Astrocyte (in vitro differentiated cells and primary cell): ENCODE measurements around the gene RPS14. TPM values are rescaled to one million over a fixed set of nuclear protein-coding genes. Genes with fewer than 3 reads are reported as not detected.

Experiments
- DNase-seq: peaks from one replicate; pipeline ENCODE4 v3.0.0-alpha.2; 2010; ENCODE audit warnings: low read depth
- FAIRE-seq: peaks from 2 replicates; lab custom pipeline; 2011; peaks lifted over from hg19 to GRCh38; lab: Jason Lieb, UNC
- H2AFZ ChIP-seq: 2 replicates; pipeline ENCODE4 v1.6.0; 2012; ENCODE audit warnings: low read depth, low read length, inconsistent platforms
- H3K27ac ChIP-seq: 2 replicates; pipeline ENCODE4 v1.5.1; 2011; ENCODE audit warnings: low read depth, low read length, inconsistent platforms
- H3K27me3 ChIP-seq: 2 replicates; pipeline ENCODE4 v1.6.0; 2011; ENCODE audit warnings: low read length, inconsistent platforms; ENCODE audit not compliant: insufficient read depth
- H3K36me3 ChIP-seq: 2 replicates; pipeline ENCODE4 v1.5.1; 2011; ENCODE audit warnings: low read length, inconsistent platforms; ENCODE audit not compliant: insufficient read depth
- H3K4me1 ChIP-seq: 2 replicates; pipeline ENCODE4 v1.5.1; 2011; ENCODE audit warnings: low read length, inconsistent platforms; ENCODE audit not compliant: insufficient read depth
- H3K4me2 ChIP-seq: 2 replicates; pipeline ENCODE4 v1.6.0; 2012; ENCODE audit warnings: low read length, inconsistent platforms
- H3K4me3 ChIP-seq: 2 replicates; pipeline ENCODE4 v1.5.1; 2011; ENCODE audit warnings: low read depth, mild to moderate bottlenecking, low read length, inconsistent platforms; ENCODE audit not compliant: insufficient read depth
- H3K79me2 ChIP-seq: 2 replicates; pipeline ENCODE4 v1.6.0; 2012; ENCODE audit warnings: mild to moderate bottlenecking, low read length, inconsistent platforms; ENCODE audit not compliant: insufficient read depth
- H3K9ac ChIP-seq: 2 replicates; pipeline ENCODE4 v1.6.0; 2012; ENCODE audit warnings: mild to moderate bottlenecking, low read length, inconsistent platforms
- H3K9me3 ChIP-seq: 2 replicates; pipeline ENCODE4 v1.5.1; 2012; ENCODE audit warnings: low read depth, mild to moderate bottlenecking, low read length, inconsistent platforms; ENCODE audit not compliant: insufficient read depth
- H4K20me1 ChIP-seq: 2 replicates; pipeline ENCODE4 v1.6.0; 2012; ENCODE audit warnings: low read length, inconsistent platforms; ENCODE audit not compliant: insufficient read depth
- H3K27ac Mint-ChIP-seq: one replicate; pipeline ENCODE4 v1.8.0; 2021; ENCODE audit warnings: mild to moderate bottlenecking, mixed read lengths; ENCODE audit not compliant: unreplicated experiment
- H3K27me3 Mint-ChIP-seq: one replicate; pipeline ENCODE4 v1.8.0; 2021; ENCODE audit warnings: low read depth, mixed read lengths; ENCODE audit not compliant: unreplicated experiment
- H3K36me3 Mint-ChIP-seq: one replicate; pipeline ENCODE4 v1.8.0; 2021; ENCODE audit warnings: low read depth, mixed read lengths; ENCODE audit not compliant: unreplicated experiment
- H3K4me1 Mint-ChIP-seq: one replicate; pipeline ENCODE4 v1.8.0; 2021; ENCODE audit warnings: low read depth, mixed read lengths; ENCODE audit not compliant: unreplicated experiment
- H3K4me3 Mint-ChIP-seq: one replicate; pipeline ENCODE4 v1.8.0; 2021; ENCODE audit warnings: mild to moderate bottlenecking, moderate library complexity, mixed read lengths; ENCODE audit not compliant: unreplicated experiment
- H3K9me3 Mint-ChIP-seq: one replicate; pipeline ENCODE4 v1.8.0; 2021; ENCODE audit warnings: mild to moderate bottlenecking, mixed read lengths; ENCODE audit not compliant: unreplicated experiment
- EZH2 ChIP-seq: IDR thresholded peaks from 2 replicates; pipeline ENCODE4 v1.6.1; 2012; ENCODE audit warnings: mild to moderate bottlenecking, low read length, inconsistent platforms; ENCODE audit not compliant: insufficient read depth
- total RNA-seq: library from RNA; stranded (reverse); gene quantifications from 2 replicates; pipeline ENCODE4 v1.2.1, GENCODE V29; 2021
- TF ChIP-seq, protein P1 (sequence below): IDR thresholded peaks from 2 replicates; pipeline ENCODE4 v1.5.1; 2011; ENCODE audit warnings: low read depth, mild to moderate bottlenecking, inconsistent platforms, low read length, moderate library complexity; ENCODE audit not compliant: insufficient read depth

RPS14 gene
- total RNA-seq, 1 donor from 2014 or later, result 2,054 TPM

DNA sequence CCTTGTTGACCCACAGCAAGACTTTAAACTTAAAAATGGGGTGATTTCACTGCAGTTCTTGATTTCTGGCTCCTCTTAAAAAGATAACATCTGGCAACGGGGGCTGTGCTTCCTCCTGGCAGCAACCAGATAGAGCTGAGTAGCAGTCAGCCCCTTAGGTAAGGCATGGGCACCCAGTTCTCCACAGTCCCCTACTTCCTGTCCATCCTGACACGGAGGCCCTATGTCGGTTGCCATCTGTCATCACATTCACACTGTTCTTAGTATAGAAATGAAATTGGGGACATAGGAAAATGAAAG lies 48.5 kb downstream of the RPS14 start:
- Mint-ChIP-seq H3K4me3 (no peak overlapping the region), H3K36me3 (peaks cover 44% of the 10 kb centered on the region), H3K4me1 (peaks cover 14% of the 10 kb centered on the region), H3K27ac (no peak overlapping the region), H3K9me3 (peaks cover 2% of the 10 kb centered on the region), H3K27me3 (peaks cover 2% of the 10 kb centered on the region)
- H3K9ac ChIP-seq, result no peak overlapping the region
- H3K27ac ChIP-seq, result no peak overlapping the region
- no peak for TF ChIP-seq EZH2
- TF ChIP-seq, protein P1, sequence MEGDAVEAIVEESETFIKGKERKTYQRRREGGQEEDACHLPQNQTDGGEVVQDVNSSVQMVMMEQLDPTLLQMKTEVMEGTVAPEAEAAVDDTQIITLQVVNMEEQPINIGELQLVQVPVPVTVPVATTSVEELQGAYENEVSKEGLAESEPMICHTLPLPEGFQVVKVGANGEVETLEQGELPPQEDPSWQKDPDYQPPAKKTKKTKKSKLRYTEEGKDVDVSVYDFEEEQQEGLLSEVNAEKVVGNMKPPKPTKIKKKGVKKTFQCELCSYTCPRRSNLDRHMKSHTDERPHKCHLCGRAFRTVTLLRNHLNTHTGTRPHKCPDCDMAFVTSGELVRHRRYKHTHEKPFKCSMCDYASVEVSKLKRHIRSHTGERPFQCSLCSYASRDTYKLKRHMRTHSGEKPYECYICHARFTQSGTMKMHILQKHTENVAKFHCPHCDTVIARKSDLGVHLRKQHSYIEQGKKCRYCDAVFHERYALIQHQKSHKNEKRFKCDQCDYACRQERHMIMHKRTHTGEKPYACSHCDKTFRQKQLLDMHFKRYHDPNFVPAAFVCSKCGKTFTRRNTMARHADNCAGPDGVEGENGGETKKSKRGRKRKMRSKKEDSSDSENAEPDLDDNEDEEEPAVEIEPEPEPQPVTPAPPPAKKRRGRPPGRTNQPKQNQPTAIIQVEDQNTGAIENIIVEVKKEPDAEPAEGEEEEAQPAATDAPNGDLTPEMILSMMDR, result no peak
- DNase-seq (no peak), FAIRE-seq (no peak)
- H3K27me3 ChIP-seq, result no peaks in the 10 kb centered on the region
- H3K4me3 ChIP-seq, result no peak overlapping the region
- no peaks in the 10 kb centered on the region for H3K79me2 ChIP-seq
- H2AFZ ChIP-seq, result no peak overlapping the region
- peaks cover 12% of the 10 kb centered on the region for H3K36me3 ChIP-seq
- H3K9me3 ChIP-seq, result no peaks in the 10 kb centered on the region
- H4K20me1 ChIP-seq, result no peaks in the 10 kb centered on the region
- no peak overlapping the region for H3K4me2 ChIP-seq
- no peaks in the 10 kb centered on the region for H3K4me1 ChIP-seq

DNA sequence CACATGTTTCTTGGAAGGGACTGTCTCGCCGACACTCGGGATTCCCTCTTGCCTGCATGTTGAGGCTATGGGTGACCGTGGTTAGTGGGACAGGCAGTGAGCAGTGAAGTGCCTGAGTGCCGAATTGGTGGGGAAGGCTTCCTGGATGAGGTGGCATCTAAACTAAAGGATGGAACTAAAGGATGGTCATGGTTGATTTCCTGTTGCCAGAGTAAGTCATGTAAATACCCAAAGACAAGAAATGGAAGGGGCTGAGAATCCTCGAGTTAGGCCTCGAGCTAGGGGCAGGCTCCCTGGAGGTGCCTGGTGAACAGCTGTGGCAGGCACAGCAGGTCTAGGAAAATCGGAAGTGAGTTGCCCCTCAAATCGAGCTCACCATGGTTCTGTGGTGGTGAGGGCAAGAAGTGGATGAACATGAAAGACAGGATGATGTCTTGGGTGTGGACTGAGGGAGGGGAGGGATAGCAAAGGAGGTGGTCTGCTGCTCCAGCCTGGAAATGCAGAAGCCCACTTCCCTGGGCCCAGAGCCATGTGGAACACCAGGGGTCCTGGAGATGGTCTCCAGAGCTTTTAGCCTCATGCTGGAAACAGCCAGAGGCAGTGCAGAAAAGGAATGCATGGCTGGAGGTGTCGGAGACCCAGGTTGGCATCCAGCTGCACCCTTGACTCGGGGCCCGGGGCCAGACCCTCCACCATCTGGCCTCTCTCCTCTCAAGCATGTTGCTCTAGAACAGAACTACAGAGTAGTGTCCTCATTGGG lies 49.0 kb downstream of the RPS14 start:
- Mint-ChIP-seq H3K36me3 (peaks cover 49% of the 10 kb centered on the region), H3K9me3 (peaks cover 2% of the 10 kb centered on the region), H3K4me3 (no peak overlapping the region), H3K27me3 (peaks cover 2% of the 10 kb centered on the region), H3K27ac (peak overlapping the region; percentile 86), H3K4me1 (peaks cover 14% of the 10 kb centered on the region)
- Histone ChIP-seq H3K79me2 (no peaks in the 10 kb centered on the region), H3K4me2 (no peak overlapping the region), H4K20me1 (no peaks in the 10 kb centered on the region), H3K9ac (no peak overlapping the region), H3K9me3 (no peaks in the 10 kb centered on the region), H3K27me3 (no peaks in the 10 kb centered on the region), H2AFZ (no peak overlapping the region), H3K27ac (no peak overlapping the region), H3K36me3 (peaks cover 12% of the 10 kb centered on the region), H3K4me3 (no peak overlapping the region), H3K4me1 (no peaks in the 10 kb centered on the region)
- FAIRE-seq, result no peak
- DNase-seq, result no peak
- TF ChIP-seq, protein P1, result no peak
- TF ChIP-seq EZH2, result no peak

DNA sequence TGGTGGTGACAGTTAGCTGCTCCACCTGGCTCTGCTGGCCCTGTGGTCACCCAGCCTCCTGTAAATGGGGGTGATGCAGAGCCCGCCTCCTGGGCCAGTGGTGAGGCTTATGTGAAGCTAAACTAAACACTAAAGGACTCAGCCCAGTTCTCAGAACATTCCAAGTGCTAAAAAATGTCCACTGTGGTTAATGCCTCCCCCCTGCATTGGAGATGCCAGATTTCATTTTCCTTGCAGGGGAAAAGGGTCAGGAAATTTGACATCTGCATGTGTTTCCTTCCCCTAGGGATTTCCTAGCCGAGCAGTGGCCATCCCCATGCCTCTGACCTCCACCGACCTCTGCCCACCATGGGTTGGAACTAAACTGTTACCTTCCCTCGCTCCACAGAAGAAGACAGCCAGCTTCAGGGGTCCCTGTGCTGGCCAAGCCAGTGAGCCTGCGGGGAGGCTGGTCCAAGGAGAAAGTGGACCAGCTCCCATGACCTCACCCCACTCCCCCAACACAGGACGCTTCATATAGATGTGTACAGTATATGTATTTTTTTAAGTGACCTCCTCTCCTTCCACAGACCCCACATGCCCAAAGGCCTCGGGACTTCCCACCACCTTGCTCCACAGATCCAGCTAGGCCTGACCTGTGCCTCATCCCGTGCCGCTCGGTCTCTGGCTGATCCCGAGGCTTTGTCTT lies 49.9 kb downstream of the RPS14 start:
- H3K4me3 Mint-ChIP-seq, result no peak overlapping the region
- DNase-seq (peak; percentile 22), FAIRE-seq (no peak)
- no peak overlapping the region for H3K4me3 ChIP-seq
- TF ChIP-seq, protein P1, result no peak
- no peak for TF ChIP-seq EZH2
- H2AFZ ChIP-seq, result no peak overlapping the region
- H3K4me1 Mint-ChIP-seq, result peaks cover 14% of the 10 kb centered on the region
- H3K4me2 ChIP-seq, result no peak overlapping the region
- no peaks in the 10 kb centered on the region for H3K79me2 ChIP-seq
- peaks cover 2% of the 10 kb centered on the region for H3K9me3 Mint-ChIP-seq
- no peak overlapping the region for H3K9ac ChIP-seq
- H3K27me3 Mint-ChIP-seq, result peaks cover 2% of the 10 kb centered on the region
- no peaks in the 10 kb centered on the region for H4K20me1 ChIP-seq
- no peak overlapping the region for H3K27ac Mint-ChIP-seq
- no peaks in the 10 kb centered on the region for H3K9me3 ChIP-seq
- H3K36me3 Mint-ChIP-seq, result peaks cover 53% of the 10 kb centered on the region
- no peaks in the 10 kb centered on the region for H3K4me1 ChIP-seq
- peaks cover 16% of the 10 kb centered on the region for H3K36me3 ChIP-seq
- no peaks in the 10 kb centered on the region for H3K27me3 ChIP-seq
- no peak overlapping the region for H3K27ac ChIP-seq
